Measurements from ENCODE around the gene VAMP2.
A peak's percentile ranks its signal among the peaks of the same experiment; 100 is the strongest.

VAMP2 gene

DNA sequence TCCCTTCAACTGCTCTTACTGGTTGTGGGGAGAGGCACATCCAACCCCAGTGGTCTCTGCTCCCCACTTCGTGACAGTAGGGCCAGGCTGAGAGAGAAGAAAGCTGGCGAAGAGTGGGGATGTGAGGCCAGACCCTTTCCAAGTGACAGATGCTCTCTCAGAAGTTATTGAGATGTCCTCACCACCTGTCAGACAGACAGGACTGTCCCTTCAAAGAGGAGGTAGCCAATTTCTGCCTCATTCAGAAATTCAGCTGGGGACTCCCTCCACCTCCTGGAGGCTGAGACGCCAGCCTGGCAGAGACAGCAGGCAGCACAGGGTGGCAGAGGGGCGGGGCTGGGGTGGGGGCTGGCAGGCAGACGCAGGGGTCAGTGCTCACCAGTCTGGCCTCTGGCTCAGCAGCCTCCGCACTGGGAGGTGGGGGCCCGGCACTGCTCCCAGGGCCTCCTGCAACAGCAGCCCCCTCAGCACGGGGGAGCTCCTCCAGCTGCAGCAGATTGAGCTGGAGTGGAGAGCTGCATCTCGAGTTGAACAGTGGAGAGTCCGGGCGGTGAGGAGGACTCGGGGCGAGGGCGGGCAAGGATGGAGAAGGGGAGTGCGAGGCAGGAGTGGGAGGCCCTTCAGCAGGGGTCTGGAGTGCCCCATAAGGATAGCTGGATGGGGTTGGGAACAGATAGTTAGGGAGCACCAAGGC is 19.7 kb downstream of the VAMP2 start:
- no peak for DNase-seq (ENCODE audit: low spot score)

DNA sequence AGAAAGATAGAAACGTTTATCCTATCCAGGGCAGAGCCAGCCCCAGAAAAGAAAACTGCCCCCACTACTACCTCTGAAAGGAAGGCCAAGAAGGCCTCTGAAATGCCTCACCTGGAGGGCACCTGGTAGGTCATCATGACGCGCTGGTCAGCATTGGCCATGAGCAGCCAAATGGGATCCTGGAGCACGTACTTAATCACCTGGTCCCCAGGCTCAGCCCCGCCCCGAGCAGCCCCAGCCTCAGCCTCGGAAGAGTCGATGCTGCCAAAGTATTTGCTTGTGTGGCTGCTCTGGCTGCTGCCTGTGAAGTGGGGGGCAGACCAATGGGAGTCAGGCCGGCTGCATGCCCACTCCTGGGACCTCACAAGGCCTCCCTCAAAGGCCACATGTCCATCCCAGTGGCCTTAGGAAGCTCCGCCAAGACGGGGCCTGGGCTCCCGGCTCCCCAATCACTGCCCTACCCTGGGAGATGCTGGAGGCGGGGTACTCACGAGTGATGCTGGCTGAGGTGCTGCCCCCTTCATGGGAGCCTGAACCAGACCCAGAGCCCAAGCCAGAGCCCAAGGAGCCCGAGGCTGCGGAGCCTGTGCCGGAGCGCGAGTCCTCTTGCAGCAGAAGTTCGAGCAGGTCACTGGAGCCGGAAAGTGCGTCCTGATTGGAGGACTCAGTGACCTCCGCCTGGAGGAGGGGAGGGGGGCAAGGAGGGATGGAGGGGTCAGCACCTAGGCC is 20.4 kb downstream of the VAMP2 start:
- no peak for DNase-seq (ENCODE audit: low spot score)

DNA sequence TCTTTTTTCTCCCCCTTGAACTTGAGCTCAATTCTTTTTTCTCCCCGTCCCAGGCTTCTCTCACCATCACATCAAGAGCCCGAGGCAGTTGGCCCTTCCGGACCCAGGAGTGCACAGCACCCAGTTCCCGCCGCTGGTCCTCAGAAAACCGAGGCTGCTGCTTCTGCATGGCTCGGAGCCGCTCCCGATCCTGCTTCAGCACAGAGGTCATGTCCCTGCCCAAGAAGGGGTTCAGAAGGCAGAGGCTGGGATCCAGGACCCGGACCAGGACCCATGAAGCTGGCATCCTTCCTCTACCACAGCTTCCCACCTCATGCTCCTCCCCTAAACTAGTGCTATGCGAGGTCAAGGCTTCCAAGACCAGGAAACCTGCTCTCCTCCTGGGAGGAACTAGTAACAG is 21.0 kb downstream of the VAMP2 start:
- DNase-seq (ENCODE audit: low spot score): no peak

DNA sequence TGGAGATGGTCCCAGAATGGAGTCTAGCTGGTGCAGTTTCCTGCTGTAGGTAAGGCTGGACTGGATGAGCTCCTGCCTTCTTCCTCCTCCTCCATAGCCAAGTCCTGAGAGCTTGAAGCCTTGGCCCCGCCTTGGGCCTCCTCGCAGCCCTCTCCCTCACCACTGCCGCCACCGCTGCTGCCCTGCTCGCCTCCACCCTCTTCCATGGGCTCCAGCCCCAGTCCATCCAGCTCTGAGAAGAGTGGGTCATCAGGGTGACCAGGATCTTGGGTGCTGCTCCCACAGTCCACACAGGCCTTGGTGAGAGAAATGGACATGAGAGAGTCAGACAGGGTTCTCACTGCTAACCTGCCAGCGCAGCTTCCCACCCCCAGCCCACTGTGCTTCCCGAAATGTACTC is 21.7 kb downstream of the VAMP2 start:
- DNase-seq (ENCODE audit: low spot score): no peak

DNA sequence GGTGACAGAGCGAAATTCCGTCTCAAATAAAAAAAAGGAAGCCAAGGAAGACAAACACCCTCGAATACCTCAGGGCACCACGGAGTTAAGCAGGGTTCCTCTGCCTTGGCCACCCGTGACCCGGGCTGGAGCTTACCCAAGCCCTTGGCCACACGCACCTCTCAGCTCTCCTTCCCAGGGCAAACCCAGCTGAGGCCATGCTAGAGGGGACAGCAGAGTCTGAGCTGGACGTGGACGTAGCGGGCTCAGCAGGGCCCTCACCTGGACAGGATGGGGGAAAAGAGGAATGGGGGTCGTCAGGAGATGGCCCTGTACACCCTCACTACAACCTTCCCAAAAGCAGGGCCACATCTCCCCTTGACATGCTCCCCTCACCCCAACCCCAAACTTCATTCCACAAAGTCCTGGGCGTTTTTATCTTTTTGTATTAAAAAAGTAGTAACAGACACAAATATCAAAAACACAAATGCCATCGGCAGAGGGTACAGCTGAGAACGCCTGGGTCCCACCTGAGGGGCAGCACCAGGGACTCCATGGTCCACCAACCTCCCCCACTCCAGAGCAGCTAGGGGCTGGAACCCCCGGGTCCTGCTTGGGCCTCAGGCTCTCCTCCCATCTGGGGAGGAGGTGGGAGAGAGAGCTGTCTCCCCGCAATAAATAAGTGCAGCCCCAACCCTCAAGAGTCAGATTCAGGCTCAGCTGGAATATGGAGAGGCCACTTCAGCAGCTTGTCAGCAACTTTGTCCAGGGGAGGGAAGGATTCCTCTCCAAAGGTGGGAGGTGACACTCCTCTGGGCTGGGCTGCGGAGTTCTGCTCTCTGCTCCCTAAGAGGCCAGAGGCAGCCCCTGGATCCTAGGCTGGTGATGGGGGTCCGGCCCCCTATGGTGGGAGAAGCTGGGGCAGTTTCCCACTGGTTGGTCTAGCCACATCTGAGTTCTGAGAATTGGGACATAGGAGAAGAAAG is 22.4 kb downstream of the VAMP2 start:
- DNase-seq (ENCODE audit: low spot score): no peak

DNA sequence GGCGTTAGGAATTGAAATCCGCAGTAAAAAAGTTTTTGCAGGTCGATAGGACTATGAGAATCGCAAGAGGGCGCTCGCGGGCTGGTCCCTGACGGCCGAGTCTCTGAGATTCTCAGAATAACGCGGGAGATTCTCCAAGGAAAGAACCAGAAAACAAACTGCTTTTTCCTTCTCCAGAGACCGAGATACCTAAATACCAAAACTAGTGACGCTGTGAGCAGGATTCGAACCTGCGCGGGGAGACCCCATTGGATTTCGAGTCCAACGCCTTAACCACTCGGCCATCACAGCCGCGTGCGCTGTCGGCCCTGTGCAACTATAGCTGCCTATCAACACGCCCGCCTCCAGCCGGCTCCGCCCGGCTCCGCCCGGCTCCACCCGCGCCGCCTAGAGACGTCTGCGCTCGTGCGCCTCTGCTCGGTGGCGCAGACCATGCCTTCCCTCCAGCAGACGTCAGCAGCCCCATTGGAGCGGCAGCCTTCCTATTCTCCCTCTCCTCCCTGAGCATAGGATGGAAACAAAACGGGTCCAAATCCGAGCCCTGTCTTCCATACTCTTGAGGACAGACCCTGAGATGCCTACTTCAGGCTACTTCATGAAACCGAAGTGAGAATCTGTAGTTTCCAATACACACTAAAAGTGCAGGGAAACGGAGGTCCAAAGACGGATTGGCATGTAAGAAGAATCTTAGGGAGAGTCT is 23.9 kb downstream of the VAMP2 start:
- peak; percentile 95 for DNase-seq (ENCODE audit: low spot score)

DNA sequence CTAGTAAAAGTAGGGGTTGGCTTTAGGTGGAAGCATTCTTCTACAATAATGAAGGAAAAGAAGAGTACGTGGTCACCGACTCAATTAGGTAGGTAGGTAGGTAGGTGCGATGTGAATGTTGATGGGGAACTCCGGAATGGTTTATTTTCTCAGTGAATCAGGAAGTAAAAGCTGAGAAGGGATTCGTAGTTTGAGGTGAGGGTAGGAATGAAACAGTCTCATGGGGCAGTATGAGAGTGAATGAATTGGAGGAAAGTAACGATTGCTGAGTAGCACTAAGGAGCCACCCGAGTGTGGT is 24.4 kb downstream of the VAMP2 start:
- no peak for DNase-seq (ENCODE audit: low spot score)

DNA sequence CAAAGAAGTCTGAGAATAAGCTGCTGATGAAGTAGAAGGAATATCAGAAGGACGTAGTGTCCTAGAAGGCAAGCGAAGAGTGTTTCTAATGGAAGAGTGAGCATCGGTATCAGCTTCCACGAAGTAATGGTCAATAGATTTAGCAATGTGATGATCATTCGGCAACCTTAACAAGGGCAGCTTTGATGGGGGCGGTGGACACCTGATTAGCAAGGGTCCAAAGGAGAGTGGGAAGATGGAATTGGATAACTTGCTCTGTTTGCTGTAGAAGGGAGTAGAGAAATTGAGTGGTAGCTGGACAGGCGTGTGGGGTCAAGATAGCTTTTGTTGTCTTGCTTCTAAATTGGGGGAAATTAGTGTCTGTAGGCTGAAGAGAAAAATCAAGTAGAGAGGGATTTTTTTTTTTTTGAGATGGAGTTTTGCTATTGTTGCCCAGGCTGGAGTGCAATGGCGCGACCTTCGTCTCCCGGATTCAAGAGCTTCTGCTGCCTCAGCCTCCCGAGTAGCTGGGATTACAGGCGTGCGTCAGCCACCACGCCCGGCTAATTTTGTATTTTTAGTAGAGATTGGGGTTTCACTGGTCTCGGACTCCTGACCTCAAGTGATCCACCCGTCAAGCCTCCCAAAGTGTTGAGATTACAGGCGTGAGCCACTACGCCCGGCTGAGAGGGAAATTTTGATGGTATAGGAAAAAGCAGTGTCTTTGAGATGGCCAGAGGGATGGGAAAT is 24.9 kb downstream of the VAMP2 start:
- DNase-seq (ENCODE audit: low spot score): no peak

DNA sequence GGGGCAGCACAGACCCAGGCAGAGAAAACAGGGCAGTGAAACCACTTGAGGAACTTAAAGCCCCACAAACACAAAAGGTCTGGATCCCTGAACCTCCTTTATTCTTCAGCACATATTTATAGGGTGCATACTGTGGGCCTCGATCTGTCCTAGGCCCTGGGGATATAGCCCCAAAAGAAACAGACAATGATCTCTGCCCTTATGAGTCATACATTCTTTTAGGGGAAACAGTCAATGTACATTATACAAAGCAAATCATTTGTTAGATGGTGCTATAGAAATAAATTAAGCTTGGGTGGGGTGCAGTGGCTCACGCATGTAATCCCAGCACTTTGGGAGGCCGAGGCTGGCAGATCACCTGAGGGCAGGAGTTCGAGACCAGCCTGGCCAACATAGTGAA is 28.8 kb downstream of the VAMP2 start:
- DNase-seq (ENCODE audit: low spot score): no peak

DNA sequence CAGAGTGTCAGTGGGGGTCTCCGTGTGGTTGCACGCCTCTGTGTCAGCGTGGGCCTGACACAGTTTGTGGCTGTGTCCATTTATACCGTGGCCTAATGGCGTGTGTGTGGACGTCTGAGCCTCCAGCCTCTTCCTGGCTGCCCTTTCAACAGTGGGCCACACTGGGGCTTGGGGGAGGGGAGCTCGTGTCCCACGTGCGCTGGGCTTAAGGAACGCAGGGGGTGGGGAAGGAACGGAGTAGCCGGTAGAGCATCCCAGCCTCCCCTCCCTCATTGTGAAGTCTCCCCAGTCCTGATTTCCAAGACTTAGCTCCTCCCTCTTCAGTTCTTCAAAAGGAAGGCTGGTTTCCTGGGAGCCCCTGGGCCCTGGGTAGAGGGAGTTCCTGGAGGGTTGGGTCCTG is 29.3 kb downstream of the VAMP2 start:
- no peak for DNase-seq (ENCODE audit: low spot score)

DNA sequence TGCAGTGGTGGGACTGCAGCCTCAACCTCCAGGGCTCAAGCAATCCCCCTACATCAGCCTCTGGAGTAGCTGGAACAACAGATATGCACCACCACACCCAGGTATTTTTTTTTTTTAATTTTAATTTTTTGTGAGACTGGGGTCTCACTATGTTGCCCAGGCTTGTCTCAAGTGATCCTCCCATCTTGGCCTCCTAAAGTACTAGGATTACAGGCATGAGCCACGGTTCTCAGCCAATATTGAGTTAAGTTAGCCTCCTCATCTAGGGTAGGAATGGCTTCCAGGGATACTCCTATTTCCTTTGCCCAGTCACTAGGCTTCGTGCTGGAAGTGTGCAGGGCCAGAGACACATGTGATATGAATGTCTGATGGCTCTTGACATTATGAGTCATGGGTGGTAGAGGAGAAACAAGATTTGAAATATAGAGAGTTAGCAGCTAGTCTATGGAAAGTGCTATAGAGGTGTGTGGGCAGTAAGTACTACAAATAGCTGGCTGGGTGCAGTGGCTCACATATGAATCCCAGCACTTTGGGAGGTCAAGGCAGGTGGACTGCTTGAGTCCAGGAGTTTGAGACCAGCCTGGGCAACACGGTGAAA is 30.8 kb downstream of the VAMP2 start:
- no peak for DNase-seq (ENCODE audit: low spot score)

DNA sequence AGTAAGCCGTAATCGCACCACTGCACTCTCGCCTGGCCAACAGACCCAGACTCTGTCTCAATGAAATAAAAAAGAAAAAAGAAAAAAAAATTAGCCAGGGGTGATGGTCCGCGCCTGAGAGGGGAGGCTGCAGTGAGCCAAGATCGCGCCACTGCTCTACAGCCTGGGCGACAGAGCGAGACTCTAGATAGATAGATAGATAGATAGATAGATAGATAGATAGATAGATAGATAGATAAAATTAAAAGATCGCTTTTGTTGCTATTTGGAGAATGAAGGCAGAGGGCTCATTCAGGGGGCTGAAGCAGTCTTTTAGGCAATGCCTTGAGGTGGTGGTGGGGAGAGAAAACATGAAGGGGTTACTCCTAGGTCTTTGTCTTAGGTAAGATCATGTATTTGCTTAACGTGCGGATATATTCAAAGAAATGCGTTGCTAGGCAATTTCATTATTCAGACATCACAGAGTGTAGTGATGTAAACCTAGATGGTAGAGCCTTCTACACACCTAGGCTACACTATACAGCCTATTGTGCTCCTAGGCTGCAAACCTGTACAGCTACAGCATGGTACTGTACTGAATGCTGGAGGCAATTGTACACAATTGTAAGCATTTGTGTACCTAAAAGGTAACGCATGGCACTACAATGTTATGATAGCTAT is 34.5 kb downstream of the VAMP2 start:
- DNase-seq (ENCODE audit: low spot score): no peak

DNA sequence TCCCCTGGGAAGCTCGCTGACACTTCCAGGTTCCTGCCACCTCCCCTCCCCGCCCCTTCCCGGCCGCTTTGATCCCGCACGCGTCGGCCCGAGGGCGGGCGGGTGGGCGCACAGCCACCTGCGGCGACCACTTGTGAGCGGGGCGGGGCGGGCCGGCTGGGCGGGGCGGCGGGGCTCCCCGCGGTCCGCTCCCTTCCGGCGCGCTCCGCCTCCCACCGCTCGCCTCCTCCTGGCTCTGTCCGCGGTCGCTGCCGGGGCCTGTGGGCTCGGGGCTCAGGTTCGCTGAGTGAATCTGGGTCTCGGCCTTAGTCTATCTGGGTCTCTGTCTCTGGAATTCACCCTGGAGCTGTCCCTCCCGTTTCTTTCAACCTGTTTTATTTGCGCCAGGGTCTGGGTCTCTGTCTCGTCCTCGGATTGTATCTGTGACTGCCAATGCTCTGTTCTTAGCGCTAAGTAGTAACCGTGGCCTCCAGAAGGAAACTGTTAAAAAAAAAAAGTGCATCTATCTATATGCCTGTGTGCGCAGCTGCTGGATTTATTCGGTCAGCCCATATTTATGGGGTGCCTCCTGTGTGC is 36.2 kb downstream of the VAMP2 start:
- no peak for DNase-seq (ENCODE audit: low spot score)

DNA sequence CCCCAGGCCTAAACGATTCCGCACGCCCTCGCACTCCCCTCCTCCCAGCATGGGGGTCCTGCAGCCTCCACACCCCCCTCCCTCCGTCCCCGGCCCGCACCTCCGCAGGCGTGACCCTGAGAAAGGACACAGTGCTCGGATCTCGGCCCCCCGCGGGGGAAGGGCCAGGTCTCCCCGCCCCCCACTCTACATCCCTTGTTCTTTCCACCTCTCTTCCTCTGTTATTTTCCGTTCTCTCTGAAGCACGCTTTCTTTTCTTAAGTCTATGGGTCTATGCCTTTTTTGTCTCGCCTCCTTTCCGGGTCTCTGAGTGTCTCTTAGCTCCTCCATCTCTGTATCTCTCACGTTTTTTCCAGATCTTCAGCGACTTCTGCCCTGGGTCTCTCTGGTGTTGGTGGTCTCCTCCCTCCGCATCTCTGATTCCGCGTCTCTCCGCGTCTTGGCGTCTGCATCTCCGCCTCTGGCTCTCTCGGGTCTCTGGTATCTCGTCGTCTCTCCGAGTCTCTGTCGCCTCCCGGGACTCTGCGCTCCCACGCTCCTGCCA is 36.7 kb downstream of the VAMP2 start:
- no peak for DNase-seq (ENCODE audit: low spot score)

DNA sequence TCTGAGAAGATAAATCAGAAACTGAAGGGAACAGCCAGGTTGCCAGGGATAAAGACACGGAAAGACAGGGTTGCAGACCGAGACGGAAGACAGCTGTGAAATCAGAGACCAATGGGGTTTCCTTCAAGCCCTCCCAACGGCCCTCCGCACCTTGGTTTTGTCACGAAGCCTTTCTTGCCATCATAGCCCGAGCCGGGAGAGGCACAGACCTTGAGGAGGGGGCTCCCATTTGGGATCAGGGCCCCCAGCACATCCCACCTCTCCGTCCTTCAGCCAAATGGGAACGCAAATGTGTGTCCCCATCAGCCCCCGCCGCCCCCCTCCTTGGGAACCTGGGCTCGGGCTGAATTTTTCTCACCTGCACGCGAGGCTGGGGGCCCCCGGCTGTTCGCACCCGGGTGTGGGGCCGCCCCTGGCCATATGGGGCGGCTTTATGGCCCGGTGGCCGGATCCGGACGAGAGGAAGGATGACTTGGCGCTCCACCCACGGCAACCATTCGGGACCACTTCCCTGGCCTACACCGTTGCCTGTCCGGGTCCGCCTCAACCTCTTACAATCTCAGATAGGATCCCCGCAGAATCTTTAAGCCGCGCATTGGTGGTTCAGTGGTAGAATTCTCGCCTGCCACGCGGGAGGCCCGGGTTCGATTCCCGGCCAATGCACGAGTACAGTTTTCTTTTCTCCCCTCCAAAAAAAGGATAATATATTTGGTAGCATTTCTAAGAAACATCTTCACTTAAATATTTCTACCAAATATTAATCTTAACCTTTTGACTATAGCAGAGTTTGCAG is 37.4 kb downstream of the VAMP2 start:
- DNase-seq (ENCODE audit: low spot score): peak; percentile 83

DNA sequence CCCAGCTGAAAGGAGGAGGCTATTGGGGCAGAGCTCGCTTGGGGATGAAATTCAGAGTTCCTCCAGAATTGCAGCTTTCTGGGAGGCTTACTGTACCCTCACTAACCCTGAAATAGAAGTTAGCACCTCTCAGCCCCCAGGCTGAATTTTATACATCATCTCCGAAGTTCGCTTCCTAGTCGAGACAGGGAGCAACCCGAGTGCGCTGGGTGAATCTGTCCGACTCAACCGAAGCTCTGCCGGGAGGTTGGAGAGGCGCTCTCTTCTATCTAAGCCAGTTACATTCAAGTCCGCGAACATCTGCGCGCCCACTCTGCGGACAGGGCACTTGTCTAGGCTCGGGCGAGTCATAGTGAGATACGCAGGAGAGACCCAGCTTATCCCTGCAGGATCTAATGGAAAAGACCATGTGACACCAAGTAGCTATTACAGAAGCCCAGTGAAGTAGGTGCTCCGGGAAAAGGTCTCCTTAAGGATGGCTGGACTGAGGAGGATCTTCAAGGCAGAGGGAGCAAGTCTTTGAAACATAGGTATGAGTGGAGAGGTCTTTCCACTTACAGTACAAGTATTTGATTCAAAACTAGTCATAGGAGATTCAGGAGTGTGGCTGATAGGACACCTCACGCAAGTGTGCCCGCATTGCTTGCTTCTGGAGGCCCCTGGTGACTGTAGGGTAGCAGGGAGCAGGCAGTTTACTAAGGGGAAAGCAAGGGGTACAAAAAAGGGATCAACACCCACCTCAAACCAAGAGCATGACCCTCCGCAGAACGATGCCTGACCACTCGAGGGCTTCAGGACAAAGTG is 38.2 kb downstream of the VAMP2 start:
- no peak for DNase-seq (ENCODE audit: low spot score)

DNA sequence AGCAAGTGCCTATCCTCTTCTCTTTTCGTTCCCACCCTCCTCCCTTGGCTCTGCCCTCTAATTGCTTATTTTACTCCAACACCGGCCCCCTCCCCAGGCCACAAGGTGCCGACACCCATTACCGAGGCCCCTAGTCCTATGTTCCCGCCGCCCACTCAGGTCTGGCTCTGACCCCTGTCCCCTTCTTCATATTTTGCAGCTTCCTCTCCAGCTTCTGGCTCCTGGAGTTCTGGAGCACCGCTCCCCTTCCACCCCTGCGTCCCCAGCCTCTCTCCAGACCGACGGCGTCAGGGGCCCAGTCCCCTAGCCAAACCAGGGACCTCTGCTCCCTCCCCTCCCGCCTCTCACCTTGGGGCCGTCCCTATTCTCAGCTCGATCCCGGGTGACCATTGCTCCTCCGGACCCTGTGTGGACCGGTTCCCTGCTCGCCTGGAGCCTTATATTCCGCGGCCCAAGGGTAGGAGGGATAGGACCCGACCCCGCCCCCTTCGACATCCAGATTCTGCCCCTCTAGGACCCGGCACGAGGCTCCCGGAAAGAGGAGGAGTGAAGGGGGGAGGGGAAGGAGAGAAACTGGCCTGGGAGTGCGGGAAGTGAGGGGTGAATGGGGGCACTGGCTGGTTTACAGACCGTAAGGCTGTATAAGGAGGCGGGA is 38.9 kb downstream of the VAMP2 start, which contains the start of gene HES7:
Gene HES7, minus strand, starts transcription at position 412 of the 655 bp plus-strand sequence. Its CDS starts 22 bp downstream, at position 390.
- no peak for DNase-seq (ENCODE audit: low spot score)
